Hypothalamus (tissue), 51 donors: Measurements from ENCODE around the gene IL22.

ENCODE experiments used
- DNase-seq, 51 donors: peaks; one replicate each; lab custom pipeline; 2025; lab: John Stamatoyannopoulos, UW

Gene IL22, protein sequence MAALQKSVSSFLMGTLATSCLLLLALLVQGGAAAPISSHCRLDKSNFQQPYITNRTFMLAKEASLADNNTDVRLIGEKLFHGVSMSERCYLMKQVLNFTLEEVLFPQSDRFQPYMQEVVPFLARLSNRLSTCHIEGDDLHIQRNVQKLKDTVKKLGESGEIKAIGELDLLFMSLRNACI

DNA sequence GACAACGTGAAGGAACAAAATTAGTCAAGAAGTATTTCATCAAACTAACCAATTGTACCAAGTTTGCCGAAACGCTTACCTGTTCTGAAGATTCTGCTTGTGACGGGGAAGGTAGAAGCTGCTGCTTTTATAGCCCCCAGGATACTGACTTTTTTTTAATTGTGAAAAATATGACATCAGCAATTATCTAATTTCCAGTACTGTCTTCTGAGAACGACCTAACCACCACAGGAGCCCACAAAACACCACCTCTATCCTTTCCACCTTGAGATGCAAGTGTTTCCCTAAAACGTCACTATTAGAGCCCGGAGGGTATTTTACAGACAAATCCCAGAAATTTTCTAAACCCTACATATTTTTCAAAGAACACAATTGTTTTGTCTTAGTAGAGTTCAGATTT lies at the start of gene IL22:
Gene IL22 (minus strand): TSS at position 101 of the 400 bp plus-strand sequence. CDS start 156 bp downstream, outside the sequence.
- DNase-seq: no peak

DNA sequence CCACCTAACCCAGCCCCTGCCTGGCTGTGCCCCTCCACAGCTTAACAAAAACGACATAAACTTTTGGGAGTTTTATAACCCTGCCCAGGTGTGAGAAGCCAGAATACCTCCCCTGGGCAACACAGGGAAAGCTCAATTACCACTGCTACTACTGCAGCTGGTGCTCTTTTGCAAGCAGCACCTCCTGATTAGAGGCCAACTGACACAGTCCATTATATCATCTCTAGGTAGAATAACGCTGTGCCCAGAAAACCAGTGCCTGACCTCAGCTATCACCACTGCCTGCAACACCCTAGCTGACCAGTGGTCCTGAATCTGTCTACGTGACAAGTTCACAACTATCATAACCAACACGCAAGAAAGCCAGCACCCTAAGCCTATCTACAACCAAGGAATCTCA lies 44.5 kb upstream of the IL22 start:
- DNase-seq: no peak

DNA sequence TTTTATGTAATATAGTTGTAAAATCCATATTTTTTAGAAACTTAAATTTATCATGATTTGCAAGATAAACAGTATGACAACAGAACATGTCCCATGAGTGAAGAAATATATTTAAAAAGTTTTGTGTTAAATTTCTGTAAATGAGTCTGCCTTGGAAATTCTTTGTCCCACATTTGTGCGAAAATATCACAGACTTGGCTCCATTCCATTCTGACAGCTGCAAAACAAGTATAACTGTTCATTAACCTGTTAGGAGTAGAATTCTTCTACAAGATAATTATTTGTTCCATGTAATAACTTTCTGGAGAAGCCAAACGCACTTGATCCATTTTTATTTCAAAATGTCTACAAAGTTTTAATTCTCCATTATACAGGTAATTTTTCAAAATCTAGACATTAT lies 40.8 kb upstream of the IL22 start:
- no peak for DNase-seq

DNA sequence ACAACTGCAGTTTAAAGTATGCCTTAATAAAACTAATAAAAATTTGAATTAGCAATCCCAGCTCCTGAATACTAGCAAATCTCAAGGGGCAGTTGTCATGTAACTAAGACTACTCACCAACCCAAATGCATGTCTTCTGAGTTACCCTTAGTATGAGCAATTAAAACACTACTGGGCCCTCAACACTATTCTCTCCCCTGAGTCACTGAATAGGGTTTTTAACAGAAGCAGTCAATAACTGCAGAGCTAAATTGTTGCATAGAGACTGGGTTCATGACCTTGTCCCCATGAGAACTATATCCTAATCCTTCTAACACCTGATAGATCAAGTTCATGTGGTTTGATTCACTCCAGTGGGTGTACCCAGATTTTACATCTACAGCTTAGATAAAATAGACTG lies 39.9 kb upstream of the IL22 start:
- DNase-seq: no peak

DNA sequence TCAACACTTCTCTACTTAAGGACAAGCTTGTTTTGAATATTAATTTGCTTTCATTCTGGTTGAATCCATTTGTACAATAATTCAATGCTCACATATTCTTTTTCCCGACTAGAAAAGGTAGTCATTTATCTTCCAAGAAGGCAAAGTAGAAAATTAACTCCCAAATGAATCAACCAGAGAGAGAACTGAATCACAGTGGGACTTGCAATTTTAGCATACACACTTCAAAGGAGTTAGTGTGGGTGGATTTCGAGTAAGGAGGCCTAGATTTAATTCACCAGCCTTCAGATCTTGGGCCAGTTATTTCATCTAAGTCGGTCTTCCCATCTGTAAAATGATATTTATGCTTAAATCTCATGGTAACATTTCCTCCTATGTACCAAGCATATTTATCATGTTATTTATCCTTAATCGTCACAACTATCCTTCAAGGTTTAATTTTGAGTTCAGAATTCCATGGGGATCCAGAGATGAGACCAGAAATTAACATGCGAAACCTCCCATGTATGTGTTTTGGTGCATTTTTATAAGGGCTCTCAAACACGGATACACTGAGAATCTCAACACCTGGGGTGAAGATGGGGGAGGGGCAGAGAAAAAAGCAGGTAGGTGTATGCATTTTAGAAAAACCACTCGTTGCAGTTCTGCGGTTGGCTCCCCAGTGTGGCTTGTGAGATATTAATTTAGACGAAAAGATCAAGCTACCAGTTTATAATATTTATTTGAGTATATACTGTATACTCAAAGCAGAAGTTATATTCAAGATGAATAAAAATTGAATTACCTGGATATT lies 38.9 kb upstream of the IL22 start:
- DNase-seq: peak in 1 of 51 donors; percentile 22

DNA sequence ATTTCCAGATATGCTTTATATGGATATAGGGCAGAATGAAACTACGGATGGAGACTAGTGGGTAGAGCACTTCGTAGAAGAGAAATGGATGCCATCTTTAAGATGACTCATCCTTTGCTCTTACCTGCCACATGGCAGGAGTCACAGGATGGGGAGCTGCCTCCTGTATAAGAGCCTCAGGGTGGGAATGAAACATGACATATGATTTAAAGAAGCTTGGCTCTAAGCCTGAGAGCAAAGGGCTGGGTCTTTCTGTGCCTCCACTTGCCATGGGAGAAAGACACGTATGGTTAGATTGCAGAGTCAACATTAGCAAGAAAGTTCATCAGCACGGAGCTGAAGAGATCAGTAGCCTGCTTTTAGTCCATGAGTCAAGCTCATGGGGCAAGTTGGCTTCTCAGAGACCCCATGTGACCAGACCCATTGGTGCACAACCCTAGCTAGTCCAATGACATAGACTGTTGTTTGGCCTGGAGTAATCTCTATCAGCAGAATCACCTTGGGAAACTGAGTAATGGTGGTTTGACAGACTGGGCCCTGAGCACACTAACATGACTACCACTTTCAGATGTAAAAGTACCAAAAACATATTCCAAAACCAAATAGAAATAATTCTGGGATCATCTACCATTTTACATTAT lies 38.1 kb upstream of the IL22 start:
- DNase-seq: no peak

DNA sequence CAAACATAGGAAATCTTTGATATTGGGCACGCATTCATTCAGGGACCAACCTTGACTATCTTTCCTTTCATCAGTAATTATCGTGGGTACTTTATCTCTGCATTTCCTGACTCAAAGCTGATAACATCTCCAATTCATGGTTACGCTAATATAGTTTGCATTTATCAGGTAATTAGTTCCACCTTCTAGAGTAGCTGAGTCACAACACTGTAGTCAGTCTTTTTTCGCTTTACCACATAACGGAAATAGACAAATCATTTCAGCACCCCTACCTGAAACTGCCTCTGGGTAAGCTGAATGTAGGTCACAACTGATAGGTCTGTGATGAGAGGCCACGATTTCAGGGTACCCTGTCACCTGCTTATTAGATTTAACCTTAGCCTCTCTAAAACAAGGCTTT lies 36.7 kb upstream of the IL22 start:
- no peak for DNase-seq

DNA sequence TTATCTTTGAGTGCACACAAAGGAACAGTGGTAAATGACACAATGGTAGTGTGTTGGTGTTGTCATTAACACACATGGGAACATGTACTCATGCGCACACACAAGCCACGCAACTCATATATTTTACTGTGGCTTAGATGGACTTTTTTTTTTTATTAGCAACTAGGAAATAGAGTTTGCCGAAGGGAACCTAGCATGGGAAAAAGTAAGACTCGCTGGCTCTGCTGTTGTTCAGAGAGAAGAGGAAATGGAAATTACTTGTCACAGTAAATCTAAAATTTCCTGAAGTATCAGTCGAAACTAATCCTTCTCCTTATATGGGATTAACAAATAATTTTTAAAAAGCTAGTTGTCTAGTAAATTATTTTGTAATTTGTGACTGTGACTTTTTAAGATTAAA lies 33.7 kb upstream of the IL22 start:
- no peak for DNase-seq

DNA sequence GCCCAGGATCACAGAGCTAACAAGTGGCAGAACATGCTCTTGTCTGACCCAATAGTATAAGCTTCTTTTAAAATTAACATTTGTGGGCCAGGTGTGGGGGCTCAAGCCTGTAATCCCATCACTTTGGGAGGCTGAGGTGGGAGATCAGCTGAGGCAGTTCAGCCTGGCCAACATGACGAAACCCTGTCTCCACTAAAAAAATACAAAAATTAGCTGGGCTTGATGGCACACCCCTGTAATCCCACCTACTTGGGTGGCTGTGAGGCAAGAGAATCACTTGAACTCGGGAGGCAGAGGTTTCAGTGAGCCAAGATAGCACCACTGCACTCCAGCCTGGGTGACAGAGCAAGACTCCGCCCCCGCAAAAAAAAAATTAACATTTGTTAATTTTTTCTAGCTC lies 33.0 kb upstream of the IL22 start:
- DNase-seq: no peak

DNA sequence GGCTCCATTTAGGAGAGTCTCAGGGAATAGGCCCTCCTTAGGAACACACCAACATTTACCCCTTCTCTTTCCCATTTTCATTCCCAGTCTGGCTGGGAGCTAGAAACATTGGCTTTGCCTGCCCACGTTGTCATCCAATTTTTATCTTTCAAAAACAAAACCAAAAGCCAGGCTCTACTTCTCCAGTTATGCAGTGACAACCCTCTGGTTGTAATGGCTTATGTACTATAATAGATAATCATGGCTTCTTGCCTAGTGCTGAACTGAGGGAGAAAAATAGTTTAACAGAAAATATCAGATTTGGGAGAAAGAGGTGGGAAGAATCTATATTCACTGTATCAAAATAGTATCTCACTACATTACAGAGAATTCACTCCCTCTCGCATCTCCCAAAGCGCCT lies 32.1 kb upstream of the IL22 start:
- DNase-seq: no peak

DNA sequence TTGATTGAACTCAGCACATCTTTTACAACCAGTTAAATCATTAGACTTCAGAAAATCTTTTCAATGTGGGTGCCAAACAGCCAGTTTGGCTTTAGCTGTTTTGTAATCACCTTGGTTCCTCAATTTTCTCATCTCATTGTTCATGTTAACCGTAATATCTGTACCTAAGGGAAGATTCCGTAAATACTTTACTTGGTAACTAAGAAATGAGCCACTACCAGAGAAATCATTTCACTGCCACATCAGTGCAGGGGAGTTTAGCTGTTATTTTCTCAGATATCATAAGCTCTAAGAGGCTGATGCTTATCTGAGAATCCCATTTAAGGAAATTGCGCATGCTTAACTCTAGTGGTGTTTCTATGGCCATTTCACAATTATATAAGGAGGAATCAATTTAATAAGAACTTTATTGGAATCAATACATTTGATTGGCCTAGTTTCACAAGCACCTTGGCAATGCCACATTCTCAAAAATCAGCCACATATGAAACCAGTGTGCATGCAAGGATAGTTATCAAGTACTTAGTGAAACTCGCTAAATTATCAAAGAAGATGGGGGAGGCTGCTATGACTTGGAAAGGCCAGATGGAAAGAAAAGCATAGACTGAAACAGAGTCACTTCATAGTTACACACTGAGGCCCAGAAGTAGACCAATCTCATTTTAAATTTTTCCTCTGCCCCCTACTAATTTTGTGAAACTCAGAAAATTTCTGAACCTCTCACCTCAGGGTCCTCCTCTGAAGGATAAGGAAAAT lies 28.1 kb upstream of the IL22 start:
- DNase-seq: no peak

DNA sequence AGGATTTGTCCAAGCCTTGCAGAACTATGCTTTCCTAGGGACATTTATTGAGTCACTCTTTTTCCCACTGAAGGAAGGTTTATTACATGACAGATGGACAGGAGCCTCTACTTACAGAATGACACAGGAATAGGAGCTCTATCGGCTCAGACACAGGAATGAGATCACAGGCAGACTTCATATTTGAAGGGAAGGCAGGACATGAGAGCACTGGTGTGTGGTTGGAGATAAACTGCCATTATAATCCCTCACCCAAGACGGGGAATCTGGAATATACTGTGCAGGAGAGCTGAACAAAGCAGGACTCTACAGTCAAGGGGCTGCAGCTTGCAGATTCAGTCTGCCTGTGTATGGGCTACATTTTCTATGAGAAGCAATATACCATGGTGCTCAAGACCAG lies 26.8 kb upstream of the IL22 start:
- no peak for DNase-seq

DNA sequence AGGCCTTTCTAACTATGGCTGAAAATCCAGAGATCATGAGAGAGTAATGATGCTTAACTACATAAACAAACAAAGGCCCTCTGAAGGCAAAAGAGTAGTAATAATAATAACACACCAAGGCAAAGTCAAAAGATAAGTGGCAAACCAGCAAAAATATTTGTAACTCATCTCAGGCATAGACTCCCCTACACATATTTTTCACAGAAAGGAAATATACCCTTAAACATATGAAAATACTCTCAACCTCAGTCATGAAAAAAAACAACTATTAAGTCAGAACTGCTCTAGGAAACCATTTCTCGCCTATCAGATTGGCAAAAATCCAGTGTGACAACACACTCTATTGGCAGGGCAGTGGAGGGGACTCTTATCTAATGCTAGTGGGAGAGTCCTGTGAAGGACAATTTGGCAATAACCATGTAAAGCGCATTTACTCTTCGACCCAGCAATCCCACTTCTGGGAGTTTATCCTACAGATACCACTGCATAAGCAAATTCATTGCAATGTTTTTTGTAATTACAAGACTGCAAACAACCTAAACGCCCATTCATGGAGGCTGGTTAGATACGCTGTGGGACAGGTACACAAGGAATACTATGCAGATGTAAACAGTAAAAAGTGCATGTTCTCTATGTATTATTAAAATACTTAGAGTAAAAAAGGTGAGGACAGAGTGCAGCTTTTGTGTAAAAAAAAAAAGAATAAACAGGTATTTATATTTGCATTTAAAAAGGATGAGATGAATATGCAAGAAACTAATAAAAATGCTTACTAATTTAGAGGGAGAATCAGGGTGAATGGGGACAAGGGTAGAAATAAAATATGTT lies 26.0 kb upstream of the IL22 start:
- no peak for DNase-seq

DNA sequence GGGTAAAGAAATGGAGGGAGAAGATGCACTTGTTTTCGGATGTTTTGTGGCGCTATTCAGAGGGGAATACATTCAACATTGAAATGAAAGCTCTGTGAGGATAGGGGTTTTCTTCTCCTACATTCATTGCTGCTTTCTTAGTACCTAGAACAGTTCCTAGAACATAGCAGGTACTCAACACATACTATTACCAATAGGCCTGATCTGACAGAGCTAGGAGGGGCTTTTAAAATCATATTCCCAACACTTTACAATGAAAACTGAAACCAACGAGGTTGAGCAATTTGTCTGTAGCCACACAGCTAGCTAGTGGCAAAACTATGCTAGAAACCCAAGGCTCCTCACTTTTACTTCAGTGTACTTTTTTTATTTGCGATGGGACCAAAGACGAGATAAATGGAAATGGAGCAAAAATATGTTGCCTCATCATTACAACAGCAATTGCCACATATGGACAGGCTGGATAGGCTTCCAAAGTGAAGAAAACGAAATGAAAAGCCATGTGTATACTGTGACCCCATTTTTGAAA lies 23.1 kb upstream of the IL22 start:
- DNase-seq: no peak

DNA sequence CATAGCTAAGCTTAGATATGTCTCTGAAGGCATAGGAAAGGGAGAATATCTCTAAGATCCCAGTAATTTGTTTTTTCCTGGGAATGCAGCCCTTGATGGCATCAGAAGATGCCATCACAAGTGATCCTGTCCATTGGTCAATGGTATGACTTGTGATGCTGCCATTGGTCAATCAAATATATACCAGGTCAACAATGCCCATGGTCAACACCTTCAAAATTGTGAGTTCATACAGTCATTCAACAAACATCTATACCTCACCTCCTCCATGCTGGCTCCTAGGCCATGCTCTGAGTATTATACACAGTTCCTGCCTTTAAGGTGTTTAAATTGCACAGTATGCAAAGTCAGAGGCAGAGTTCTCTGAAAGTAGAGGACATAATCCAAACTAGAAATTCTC lies 19.3 kb upstream of the IL22 start:
- DNase-seq: no peak

DNA sequence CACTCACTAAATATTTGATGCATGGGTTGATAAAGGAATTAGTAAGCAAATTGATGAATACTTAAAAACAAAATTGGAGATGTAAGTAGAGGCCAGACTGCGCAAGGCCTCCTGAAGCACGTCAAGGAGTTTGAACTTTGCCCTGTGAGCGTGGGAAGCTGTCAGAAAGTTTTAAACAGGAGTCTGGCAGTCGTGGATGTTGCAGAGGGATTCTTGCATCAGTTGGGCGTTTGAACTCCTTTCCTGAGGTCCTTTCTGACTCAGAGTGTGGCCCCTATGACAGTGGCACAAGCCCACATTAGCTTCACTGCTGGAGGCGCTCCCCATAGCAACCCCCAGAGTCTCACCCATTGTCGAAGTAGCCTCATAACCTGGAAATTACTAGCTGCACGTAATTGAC lies 17.9 kb upstream of the IL22 start:
- DNase-seq: no peak

DNA sequence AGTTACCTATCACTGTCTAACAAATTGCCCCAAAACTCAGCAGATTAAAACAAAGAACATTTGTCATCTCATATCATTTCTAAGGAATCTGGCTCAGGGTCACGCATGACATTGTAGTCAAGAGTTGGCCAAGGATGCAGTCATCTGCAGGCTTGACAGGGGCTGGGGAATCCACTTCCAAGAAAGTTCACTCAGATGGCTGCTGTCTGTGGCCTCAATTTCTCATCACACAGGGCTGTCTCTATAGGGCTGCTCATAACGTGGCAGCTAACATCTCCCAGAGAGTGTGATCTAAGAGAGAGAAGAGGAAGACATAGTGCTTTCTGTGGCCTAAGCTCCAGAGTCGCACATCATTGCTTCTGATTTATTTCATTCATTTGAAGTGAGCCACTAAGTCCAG lies 17.0 kb upstream of the IL22 start:
- no peak for DNase-seq

DNA sequence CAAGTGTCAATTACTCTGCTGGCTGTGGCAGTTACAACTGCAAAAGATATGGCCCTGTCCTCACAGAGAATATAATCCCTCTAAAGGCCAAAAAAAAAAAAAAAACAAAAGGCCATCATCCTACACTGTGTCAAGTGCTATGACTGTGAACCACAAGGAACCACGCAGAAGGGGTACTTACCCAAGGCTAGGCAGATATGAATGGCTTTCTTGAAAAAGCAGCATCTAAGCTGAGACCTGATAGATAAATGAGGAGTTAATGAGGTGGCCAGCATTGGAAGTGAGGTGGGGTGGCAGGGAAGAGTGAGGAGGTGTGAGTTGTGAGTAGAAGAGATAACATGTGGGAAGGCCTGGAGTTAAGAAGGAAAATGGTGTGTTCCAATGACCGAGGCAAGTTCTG lies 16.4 kb upstream of the IL22 start:
- DNase-seq: no peak

DNA sequence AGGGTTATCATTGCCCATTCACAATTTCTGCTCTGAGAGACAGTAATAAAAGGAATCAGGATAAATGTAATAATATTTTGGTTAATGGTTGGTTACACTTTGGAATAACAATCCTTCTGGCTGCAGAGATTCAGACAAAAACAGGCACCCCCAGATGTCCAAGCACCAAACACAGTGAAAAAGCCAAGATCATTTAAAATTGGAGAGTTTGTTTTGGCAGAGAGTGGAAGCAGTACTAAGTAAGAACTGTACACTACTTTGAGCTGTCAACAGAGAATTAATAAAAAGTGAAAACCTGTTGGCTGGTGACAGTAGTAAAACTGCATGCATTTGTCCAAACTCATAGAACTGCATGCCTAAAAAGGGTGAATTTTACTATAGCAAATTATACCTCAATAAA lies 15.6 kb upstream of the IL22 start:
- DNase-seq: no peak

DNA sequence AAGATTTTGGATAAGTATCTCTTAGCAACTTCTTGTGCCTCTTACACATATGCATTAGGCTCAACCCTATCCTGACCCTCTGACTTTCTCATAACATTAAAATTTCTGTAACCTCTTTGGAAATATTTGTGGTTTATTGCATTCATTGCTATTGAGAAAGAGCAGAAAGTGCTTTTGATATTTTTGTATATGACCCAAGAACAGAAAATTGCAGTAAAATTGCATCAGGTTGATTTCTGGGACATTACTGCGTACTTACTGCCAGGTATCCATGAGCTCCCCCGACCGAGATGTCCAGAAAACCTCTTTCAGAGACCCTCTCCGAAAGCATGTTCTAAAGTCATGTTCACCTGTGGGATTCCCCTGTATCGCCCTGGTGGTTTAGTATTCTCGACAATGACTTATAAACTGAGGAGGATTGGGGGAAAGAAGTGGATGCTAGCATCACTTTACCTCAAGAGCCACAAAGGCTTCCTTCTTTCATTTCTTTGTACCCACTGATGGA lies 14.5 kb upstream of the IL22 start:
- DNase-seq: no peak
